ENCODE data around the gene GPR153. TPM values are rescaled to one million over a fixed set of nuclear protein-coding genes. Genes with fewer than 3 reads are reported as not detected.

GPR153 gene
- polyA plus RNA-seq, 1 of the 3 experiments (the other 2 are of a cell fraction) = 6.6 TPM

DNA sequence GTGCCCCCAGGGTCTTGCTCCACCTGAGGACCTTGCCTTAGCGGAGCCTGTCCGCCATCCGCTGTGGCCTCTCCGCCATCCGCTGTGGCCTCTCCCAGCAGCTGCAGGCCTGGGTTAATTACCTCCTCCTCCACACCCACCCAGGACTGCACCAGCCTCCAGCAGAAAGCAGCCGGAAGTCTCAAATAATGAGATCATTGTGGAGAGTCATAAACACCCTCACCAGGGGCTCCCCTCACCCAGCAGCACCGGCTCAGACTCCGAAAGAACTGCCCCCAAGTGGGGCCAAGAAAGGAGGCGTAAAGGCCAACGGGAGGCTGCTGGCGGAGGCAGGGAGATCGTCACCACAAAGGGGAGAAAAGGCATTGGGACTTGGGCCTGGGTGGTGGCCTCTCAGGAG, 10.7 kb upstream of the GPR153 start:
- WGBS (ENCODE audit: low lambda C conversion rate) = 87% methylated on average over 7 of the region's 12 CpGs

GRCh38 chr1:6271006-6271405, 10.1 kb upstream of the GPR153 start:
- Histone ChIP-seq H3K79me2 (ENCODE audit: insufficient read depth) (no peaks in the 10 kb centered on the region), H3K4me2 (no peak overlapping the region), H3K9me3 (no peaks in the 10 kb centered on the region), H2AFZ (ENCODE audit: low read depth) (no peak overlapping the region), H3K4me1 (ENCODE audit: control insufficient read depth in 1 of 2, insufficient read depth in 2 of 2, low read depth in 1 of 2, low read length in 1 of 2) (peaks cover 7 to 50% of the 10 kb centered on the region in 2 experiments; a peak in 2 of 4 replicates), H3K36me3 (replicated peaks in 1 of 2; ENCODE audit: control insufficient read depth in 1 of 2, insufficient read depth in 2 of 2, low read length in 1 of 2) (no peaks in the 10 kb centered on the region), H4K20me1 (ENCODE audit: insufficient read depth) (peaks cover 10% of the 10 kb centered on the region; the same call in 1 of the 2 replicates), H3K27me3 (ENCODE audit: insufficient read depth) (no peaks in the 10 kb centered on the region), H3K27ac (ENCODE audit: low read depth in 2 of 2, low read length in 1 of 2) (peak overlapping the region in 1 of 2 experiments; percentile 78; a peak in 2 of 4 replicates), H3F3A (replicated peaks; ENCODE audit: insufficient read depth) (no peaks in the 10 kb centered on the region), H3K9ac (no peak overlapping the region), H3K9me2 (no peaks in the 10 kb centered on the region), H3K4me3 (ENCODE audit: low read depth in 2 of 2, low read length in 1 of 2) (no peak overlapping the region)
- CTCF ChIA-PET = interaction anchor here (0.7 to 2.5 kb wide), 4 partner anchors 11 to 167 kb away, joined by 3 to 7 read pairs (median 5); no protein-coding TSS in a partner anchor
- TF ChIP-seq EZH2phosphoT487 (IDR thresholded peaks at IDR 0.05; ENCODE audit: borderline replicate concordance, low read depth) (no peak), TEAD4 (IDR thresholded peaks at IDR 0.05; ENCODE audit: borderline replicate concordance, insufficient read depth) (no peak), JUND (IDR thresholded peaks at IDR 0.05) (no peak), SMC3 (IDR thresholded peaks at IDR 0.05; ENCODE audit: low read depth, low read length) (no peak), SIN3A (IDR thresholded peaks at IDR 0.05; ENCODE audit: borderline replicate concordance, low read depth, low read length) (no peak)
- TF ChIP-seq, protein P1, sequence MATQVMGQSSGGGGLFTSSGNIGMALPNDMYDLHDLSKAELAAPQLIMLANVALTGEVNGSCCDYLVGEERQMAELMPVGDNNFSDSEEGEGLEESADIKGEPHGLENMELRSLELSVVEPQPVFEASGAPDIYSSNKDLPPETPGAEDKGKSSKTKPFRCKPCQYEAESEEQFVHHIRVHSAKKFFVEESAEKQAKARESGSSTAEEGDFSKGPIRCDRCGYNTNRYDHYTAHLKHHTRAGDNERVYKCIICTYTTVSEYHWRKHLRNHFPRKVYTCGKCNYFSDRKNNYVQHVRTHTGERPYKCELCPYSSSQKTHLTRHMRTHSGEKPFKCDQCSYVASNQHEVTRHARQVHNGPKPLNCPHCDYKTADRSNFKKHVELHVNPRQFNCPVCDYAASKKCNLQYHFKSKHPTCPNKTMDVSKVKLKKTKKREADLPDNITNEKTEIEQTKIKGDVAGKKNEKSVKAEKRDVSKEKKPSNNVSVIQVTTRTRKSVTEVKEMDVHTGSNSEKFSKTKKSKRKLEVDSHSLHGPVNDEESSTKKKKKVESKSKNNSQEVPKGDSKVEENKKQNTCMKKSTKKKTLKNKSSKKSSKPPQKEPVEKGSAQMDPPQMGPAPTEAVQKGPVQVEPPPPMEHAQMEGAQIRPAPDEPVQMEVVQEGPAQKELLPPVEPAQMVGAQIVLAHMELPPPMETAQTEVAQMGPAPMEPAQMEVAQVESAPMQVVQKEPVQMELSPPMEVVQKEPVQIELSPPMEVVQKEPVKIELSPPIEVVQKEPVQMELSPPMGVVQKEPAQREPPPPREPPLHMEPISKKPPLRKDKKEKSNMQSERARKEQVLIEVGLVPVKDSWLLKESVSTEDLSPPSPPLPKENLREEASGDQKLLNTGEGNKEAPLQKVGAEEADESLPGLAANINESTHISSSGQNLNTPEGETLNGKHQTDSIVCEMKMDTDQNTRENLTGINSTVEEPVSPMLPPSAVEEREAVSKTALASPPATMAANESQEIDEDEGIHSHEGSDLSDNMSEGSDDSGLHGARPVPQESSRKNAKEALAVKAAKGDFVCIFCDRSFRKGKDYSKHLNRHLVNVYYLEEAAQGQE (IDR thresholded peaks at IDR 0.05; ENCODE audit: low read depth, low read length) = no peak
- TF ChIP-seq, protein P2, sequence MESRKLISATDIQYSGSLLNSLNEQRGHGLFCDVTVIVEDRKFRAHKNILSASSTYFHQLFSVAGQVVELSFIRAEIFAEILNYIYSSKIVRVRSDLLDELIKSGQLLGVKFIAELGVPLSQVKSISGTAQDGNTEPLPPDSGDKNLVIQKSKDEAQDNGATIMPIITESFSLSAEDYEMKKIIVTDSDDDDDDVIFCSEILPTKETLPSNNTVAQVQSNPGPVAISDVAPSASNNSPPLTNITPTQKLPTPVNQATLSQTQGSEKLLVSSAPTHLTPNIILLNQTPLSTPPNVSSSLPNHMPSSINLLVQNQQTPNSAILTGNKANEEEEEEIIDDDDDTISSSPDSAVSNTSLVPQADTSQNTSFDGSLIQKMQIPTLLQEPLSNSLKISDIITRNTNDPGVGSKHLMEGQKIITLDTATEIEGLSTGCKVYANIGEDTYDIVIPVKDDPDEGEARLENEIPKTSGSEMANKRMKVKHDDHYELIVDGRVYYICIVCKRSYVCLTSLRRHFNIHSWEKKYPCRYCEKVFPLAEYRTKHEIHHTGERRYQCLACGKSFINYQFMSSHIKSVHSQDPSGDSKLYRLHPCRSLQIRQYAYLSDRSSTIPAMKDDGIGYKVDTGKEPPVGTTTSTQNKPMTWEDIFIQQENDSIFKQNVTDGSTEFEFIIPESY (IDR thresholded peaks at IDR 0.05; ENCODE audit: borderline replicate concordance, low read depth) = no peak
- POLR2A ChIA-PET = interaction anchor here (1.2 kb wide), 1 partner anchor 10 kb away, joined by 3 read pairs; the partner anchor contains the start of gene GPR153
- WGBS (ENCODE audit: low lambda C conversion rate) = 81% methylated on average over 4 of the region's 4 CpGs
- DNase-seq = no peak

More for the DNA sequence above, 10.7 kb upstream of the GPR153 start:
- DNase-seq = peak; percentile 67
- H3K4me2 ChIP-seq = no peak overlapping the region
- H3K4me3 ChIP-seq (ENCODE audit: low read depth in 2 of 2, low read length in 1 of 2) = no peak overlapping the region
- H3K9me3 ChIP-seq = no peaks in the 10 kb centered on the region
- TF ChIP-seq POLR2AphosphoS5 (IDR thresholded peaks at IDR 0.05; ENCODE audit: low read depth, low read length) (no peak), TAF1 (IDR thresholded peaks at IDR 0.05; ENCODE audit: borderline replicate concordance, low read depth, low read length) (no peak), RCOR1 (IDR thresholded peaks at IDR 0.05; ENCODE audit: low read length) (no peak), GATA2 (CRISPR knock-in tag; IDR thresholded peaks at IDR 0.05) (no peak), TEAD4 (IDR thresholded peaks at IDR 0.05; ENCODE audit: borderline replicate concordance, insufficient read depth) (no peak)
- TF ChIP-seq, protein P1 (IDR thresholded peaks at IDR 0.05; ENCODE audit: low read depth, low read length) = no peak
- TF ChIP-seq, protein P3, sequence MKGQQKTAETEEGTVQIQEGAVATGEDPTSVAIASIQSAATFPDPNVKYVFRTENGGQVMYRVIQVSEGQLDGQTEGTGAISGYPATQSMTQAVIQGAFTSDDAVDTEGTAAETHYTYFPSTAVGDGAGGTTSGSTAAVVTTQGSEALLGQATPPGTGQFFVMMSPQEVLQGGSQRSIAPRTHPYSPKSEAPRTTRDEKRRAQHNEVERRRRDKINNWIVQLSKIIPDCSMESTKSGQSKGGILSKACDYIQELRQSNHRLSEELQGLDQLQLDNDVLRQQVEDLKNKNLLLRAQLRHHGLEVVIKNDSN (IDR thresholded peaks at IDR 0.05; ENCODE audit: borderline replicate concordance, low read depth) = no peak
- ChIA-PET CTCF (interaction anchor here (0.7 to 2.5 kb wide), 4 partner anchors 12 to 166 kb away, joined by 3 to 7 read pairs (median 5); no protein-coding TSS in a partner anchor), POLR2A (interaction anchor here (1.2 kb wide), 1 partner anchor 11 kb away, joined by 3 read pairs; the partner anchor contains the start of gene GPR153)
- no peaks in the 10 kb centered on the region for H3F3A ChIP-seq (replicated peaks; ENCODE audit: insufficient read depth)
- no peaks in the 10 kb centered on the region for H3K27me3 ChIP-seq (ENCODE audit: insufficient read depth)
- H3K27ac ChIP-seq (ENCODE audit: low read depth in 2 of 2, low read length in 1 of 2) = peak overlapping the region in 1 of 2 experiments; percentile 78; a peak in 2 of 4 replicates
- no peaks in the 10 kb centered on the region for H3K79me2 ChIP-seq (ENCODE audit: insufficient read depth)
- peaks cover 7 to 50% of the 10 kb centered on the region in 2 experiments; a peak in 2 of 4 replicates for H3K4me1 ChIP-seq (ENCODE audit: control insufficient read depth in 1 of 2, insufficient read depth in 2 of 2, low read depth in 1 of 2, low read length in 1 of 2)
- no peaks in the 10 kb centered on the region for H3K9me2 ChIP-seq
- no peak overlapping the region for H2AFZ ChIP-seq (ENCODE audit: low read depth)
- peaks cover 10% of the 10 kb centered on the region; the same call in 1 of the 2 replicates for H4K20me1 ChIP-seq (ENCODE audit: insufficient read depth)
- H3K9ac ChIP-seq = no peak overlapping the region
- H3K36me3 ChIP-seq (replicated peaks in 1 of 2; ENCODE audit: control insufficient read depth in 1 of 2, insufficient read depth in 2 of 2, low read length in 1 of 2) = no peaks in the 10 kb centered on the region

All from SK-N-SH (cell line).